HG03064 (cell line): ENCODE data around the gene IL17REL.

Experiments
- ATAC-seq: cut with Tn5 transposase; IDR thresholded peaks from one replicate; pipeline ENCODE4 v1.9.1; 2021; ENCODE audit warnings: low read depth; ENCODE audit not compliant: unreplicated experiment

Gene IL17REL

DNA sequence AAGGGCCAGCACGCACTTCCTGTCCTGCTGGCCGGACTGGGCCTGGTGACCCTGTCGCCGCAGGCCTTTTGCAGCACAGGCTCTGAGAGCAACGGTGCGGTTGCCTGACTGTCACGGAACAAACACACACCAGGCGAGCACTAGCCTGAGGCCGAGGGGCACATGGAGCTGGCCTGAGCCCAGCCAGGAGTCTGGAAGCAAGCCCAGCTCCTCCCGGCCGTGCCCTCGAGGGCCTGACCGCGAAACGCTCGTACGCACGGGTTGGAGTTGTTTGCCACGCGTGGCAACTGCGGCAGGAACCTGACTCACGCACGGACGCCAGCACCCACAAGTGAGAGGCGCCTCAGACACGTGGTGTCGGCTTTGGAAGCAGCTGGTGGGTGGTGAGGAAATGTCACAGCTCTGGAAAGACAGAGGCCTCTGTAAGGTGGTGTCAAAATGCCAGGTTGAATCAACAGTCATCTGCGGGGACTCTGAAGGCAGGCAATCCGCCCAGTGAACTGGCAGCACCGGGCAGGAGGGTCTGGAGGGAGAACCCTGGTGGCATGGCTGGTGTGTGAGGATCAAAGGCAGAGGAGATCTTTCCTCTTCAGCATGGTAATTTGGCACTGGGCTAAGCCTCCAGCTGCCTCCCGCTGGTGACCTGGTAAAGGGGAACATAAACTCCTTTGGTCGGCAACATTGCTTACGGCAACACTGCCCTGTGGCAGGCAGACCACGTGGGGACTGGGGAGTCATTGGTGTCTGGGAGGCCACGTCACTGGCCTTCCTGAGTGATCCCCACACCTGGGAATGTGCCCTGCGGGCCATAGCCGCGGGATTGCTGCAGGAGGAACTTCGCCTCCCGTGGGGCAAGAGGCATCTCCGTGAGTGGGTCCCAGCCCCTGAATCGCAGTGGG is 15.3 kb upstream of the IL17REL start:
- no peak for ATAC-seq

GRCh38 chr22:50025993-50026392 is 13.4 kb upstream of the IL17REL start:
- no peak for ATAC-seq

DNA sequence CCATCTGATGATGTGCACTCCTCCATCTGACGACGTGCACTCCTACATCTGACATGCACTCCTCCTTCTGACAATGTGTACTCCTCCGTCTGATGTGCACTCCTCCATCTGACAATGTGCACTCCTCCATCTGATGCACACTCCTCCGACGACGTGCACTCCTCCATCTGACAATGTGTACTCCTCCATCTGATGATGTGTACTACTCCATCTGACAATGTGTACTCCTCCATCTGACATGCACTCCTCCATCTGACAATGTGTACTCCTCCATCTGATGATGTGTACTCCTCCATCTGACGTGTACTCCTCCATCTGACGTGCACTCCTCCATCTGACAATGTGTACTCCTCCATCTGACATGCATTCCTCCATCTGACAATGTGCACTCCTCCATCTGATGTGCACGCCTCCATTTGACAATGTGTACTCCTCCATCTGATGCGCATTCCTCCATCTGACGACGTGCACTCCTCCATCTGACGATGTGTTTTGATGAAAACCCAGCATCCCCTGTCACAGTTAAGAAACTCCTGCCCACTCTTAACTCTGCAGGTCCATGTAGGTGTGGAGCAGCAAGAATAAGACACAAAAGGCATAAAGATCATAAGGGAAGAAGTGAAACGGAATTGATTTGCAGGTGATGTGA is 9.7 kb upstream of the IL17REL start:
- no peak for ATAC-seq

DNA sequence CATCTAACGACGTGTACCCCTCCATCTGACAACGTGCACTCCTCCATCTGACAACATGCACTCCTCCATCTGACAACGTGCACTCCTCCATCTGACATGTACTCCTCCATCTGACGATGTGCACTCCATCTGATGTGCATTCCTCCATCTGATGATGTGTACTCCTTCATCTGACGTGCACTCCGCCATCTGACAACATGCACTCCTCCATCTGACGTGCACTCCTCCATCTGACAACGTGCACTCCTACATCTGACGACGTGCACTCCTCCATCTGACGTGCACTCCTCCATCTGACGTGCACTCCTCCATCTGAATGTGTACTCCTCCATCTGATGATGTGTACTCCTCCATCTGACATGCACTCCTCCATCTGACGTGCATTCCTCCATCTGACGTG is 8.0 kb upstream of the IL17REL start:
- no peak for ATAC-seq

DNA sequence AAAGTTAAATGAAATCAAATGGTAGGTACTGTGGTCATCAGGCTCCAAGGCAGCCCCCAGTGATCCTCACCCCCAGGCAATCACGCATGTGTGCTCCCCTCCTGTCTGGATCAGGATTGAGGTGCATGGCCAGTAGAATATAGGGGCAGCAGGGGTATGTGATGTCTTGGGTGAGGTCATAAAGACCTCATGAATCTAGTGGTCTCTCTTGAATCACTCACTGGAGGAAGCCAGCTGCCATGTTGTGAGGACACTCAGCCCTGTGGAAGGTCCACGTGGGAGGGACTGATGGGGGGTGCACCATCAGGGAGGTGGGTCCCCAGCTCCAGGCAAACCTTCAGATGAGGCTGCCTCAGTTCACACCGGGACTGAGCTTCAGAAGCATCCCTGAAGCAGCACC is 6.8 kb upstream of the IL17REL start:
- ATAC-seq: no peak

DNA sequence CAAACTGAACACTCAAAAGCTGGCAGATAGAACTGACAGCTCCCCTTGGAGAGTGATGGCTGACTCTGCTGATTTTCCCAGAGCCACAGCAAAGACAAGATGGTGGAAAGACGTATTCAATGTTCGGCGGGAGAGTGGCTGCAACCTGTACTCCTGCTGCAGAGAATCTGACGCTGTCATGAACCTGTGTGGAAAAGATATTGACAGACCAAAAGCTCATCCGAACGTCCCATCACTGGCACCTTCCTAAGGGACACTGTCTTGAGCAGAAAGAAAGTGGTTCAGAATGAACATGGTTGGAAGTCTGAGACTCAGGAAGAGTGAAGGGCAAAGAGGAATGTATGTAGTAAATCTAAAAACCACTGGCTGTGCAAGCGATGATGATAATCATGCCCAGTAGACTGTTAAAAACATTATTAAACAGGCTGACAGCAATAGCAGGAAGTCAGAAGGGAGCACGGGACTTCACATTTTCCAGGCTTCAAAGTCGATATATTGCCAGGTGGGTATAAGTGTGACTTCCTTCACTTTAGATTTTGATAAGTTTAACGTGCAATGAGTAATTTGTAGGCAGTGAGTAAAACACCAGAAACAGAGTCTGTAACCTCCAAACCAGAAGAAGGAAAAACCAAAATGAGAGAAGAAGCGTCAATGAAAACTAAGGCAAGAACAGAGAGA is 6.2 kb upstream of the IL17REL start:
- no peak for ATAC-seq

DNA sequence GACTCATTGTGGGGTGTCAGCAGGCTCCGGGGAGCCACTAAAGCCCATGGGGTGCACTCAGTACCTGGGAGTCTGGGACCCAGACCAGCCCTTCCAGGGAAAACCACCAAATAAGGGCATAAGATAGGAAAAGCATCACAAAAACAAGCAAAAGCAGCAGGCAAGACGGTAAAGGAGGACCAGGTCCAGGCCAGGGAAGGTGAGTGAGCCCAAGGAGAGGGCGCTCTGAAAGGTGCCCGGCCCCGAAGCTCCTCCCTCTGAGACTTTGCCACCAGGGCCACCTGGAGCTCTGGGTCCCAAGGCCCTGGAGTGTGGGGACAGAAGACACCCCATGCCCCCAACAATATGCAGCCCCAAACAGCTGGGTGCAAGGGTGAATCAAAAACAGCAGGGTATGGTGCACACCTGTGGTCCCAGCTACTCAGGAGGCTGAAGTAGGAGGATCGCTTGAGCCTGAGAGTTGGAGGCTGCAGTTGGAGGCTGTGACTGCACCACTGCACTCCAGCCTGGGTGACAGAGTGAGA is 5.2 kb upstream of the IL17REL start:
- no peak for ATAC-seq

GRCh38 chr22:50016988-50017700 is 4.6 kb upstream of the IL17REL start:
- ATAC-seq: no peak

DNA sequence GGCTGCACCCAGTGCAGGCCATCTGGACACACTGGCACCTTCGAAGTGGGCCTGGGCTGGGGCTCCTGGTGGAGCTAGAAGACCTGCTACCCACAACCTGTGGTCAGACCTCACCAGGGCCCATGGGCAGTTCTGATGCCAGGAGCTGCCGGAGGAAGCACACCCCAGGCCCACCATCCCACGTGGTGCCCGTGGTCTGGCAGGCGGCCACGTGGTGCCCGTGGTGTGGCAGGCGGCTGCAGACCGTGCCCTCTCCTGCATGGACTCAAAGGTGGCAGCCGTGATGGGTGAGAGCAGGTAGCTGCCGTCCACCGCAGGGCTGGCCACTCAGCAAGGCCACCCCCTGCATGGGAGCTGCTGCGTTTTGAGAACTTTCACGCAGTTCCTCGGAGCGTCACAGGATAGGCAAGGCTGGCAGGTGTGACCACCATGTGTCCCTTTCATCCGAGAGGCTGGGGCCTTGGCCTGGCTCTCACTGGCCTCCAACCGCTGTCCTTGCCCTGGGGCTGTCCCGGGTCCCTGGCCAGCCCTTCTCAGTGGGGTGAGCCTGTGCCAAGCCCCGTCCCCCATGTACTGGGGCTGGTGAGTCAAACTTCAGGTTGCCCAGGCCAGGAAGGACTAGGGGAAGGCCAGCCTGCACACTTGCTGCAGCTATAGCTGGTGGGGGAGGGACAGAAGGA is 3.9 kb upstream of the IL17REL start:
- no peak for ATAC-seq

GRCh38 chr22:50015451-50016307 is 3.1 kb upstream of the IL17REL start:
- no peak for ATAC-seq

- ATAC-seq: no peak
Measured at GRCh38 chr22:50014655-50015401, 2.3 kb upstream of the IL17REL start.

GRCh38 chr22:50014053-50014501 is 1.5 kb upstream of the IL17REL start:
- ATAC-seq: no peak

DNA sequence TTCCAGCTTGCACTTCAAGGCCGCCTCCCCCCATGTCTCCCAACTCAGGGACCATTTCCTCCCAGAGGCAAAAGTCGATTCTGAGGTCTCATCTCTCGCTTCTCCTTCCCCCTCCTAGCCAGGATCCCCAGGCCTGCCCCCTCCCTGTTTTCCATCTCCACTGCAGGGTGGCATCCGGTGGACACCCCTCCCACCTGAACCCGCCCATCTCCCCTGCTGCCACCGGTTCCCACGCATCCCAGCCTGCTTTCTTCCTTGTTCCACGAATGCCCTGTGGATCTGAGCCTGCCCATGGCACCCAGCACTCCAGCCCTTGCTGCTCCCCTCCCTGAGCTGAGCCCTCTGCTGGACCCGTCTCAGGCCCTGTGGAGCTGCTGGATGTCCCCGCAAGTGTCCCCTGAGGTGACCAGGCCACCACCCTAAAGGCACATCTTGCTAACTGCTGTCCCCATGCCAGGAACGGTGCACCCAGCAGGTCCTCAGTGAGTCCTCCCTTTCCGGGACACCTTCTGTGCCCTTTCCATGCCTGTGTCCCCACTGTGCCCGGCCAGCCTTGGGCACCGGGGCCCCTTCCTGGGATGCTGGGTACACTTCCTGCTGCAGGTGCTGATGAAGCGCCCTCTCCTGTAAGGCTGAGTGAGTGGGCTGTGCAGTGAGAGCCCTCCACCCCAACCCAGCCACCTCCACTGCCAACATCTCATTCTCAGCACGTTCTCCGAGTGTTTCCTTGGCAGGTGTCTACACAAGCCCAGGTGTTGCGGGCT is 936 bp downstream of the IL17REL start:
- ATAC-seq: no peak

- ATAC-seq: no peak
Measured at GRCh38 chr22:50010676-50011446, 1.7 kb downstream of the IL17REL start.

GRCh38 chr22:50009765-50010675 is 2.5 kb downstream of the IL17REL start:
- no peak for ATAC-seq

- no peak for ATAC-seq
Measured at GRCh38 chr22:50009251-50009650, 3.3 kb downstream of the IL17REL start.
